K562 (cell line): ENCODE measurements around the gene DHX32. TPM values are rescaled to one million over a fixed set of nuclear protein-coding genes. Genes with fewer than 3 reads are reported as not detected.

Source experiments
- ATAC-seq: fragments of 200-7000 bp; cut with Tn5 transposase; 3 replicates; pipeline ENCODE4 v1.9.1; 2020; ENCODE audit warnings: moderate library complexity
- BruUV-seq: library from RNA; stranded (reverse); fragments of 400-500 nt; replicated peaks from 2 replicates; lab custom pipeline; 2021; lab: Mats Ljungman, UMichigan
- CTCF ChIA-PET: fragments of 300-600 bp; formaldehyde crosslinking; extraction: SDS; loops from one replicate; lab custom pipeline; 2021; ENCODE audit warnings: low intra/inter-chr PET ratio; lab: Yijun Ruan, JAX
- POLR2A ChIA-PET: fragments of 300-600, 350-650 bp; sonication (Branson Sonifier 250); formaldehyde crosslinking; extraction: SDS; loops from one replicate; lab custom pipeline; 2021; ENCODE audit warnings: antibody characterized with exemption, inconsistent platforms; lab: Yijun Ruan, JAX
- DNase-seq, 4 experiments: peaks; one replicate each; pipeline versions ENCODE4 v3.0.0 to v3.0.0-alpha.2; 2011 to 2018; ENCODE audit warnings: low spot score in 3 of 4, mixed read lengths in 3 of 4; ENCODE audit errors: extremely low read depth in 1 of 4
- FAIRE-seq: peaks from 2 replicates; lab custom pipeline; 2011; peaks lifted over from hg19 to GRCh38; lab: Jason Lieb, UNC
- H2AFZ ChIP-seq: 2 replicates; pipeline ENCODE4 v1.6.0; 2011; ENCODE audit warnings: low read depth, low read length, control low read depth, inconsistent platforms
- H3K27ac ChIP-seq: fragments of 200-600 bp; 3 replicates; pipeline ENCODE4 v1.8.0; 2011; ENCODE audit warnings: low read depth, mild to moderate bottlenecking, control low read depth, inconsistent platforms, low read length, moderate library complexity, mixed read lengths; ENCODE audit errors: extremely low read depth
- H3K27me3 ChIP-seq, 2 experiments: fragments of 300-600 bp in 1 of 2; 2 replicates in 1 of 2; 3 replicates in 1 of 2; pipeline versions ENCODE4 v1.6.0 to v1.8.0; 2011; ENCODE audit warnings: inconsistent platforms in 2 of 2, low read length in 2 of 2, mild to moderate bottlenecking in 1 of 2, mixed read lengths in 1 of 2, moderate library complexity in 1 of 2; ENCODE audit not compliant: control insufficient read depth in 2 of 2, insufficient read depth in 2 of 2
- H3K36me3 ChIP-seq: fragments of 300-600 bp; 3 replicates; pipeline ENCODE4 v1.8.0; 2011; ENCODE audit warnings: mild to moderate bottlenecking, low read length, inconsistent platforms; ENCODE audit not compliant: control insufficient read depth, insufficient read depth
- H3K4me1 ChIP-seq, 2 experiments: fragments of 200-600 bp in 1 of 2; replicated peaks in 1 of 2; 2 replicates in 1 of 2; 3 replicates in 1 of 2; pipeline versions ENCODE4 v1.5.1 to v1.8.0; 2011; ENCODE audit warnings: inconsistent platforms in 2 of 2, low read length in 2 of 2, mild to moderate bottlenecking in 1 of 2, mixed read lengths in 1 of 2, moderate library complexity in 1 of 2; ENCODE audit not compliant: control insufficient read depth in 2 of 2, insufficient read depth in 2 of 2
- H3K4me2 ChIP-seq: 2 replicates; pipeline ENCODE4 v1.6.1; 2011; ENCODE audit warnings: low read length, control low read depth, inconsistent platforms, mixed read lengths; ENCODE audit not compliant: insufficient read depth
- H3K4me3 ChIP-seq: fragments of 200-600 bp; sonication (generic), shearing (Covaris generic); 2 replicates; pipeline ENCODE4 v1.5.1; 2016; ENCODE audit warnings: control low read depth, inconsistent platforms
- H3K79me2 ChIP-seq: fragments of 200-600 bp; 3 replicates; pipeline ENCODE4 v1.8.0; 2011; ENCODE audit warnings: low read length, inconsistent platforms; ENCODE audit not compliant: control insufficient read depth, insufficient read depth
- H3K9ac ChIP-seq, 2 experiments: 2 replicates each; pipeline versions ENCODE4 v1.6.0 to v1.6.1; 2011; ENCODE audit warnings: low read depth in 2 of 2, low read length in 2 of 2, control low read depth in 1 of 2, inconsistent platforms in 1 of 2, mild to moderate bottlenecking in 1 of 2, mixed read lengths in 1 of 2; ENCODE audit not compliant: insufficient read depth in 1 of 2
- H3K9me1 ChIP-seq: one replicate; pipeline ENCODE4 v1.6.0; 2011; ENCODE audit warnings: inconsistent platforms, mild to moderate bottlenecking, low read length, moderate library complexity; ENCODE audit not compliant: control insufficient read depth, insufficient read depth
- H3K9me3 ChIP-seq: replicated peaks from 2 replicates; pipeline ENCODE4 v1.5.1; 2011; ENCODE audit warnings: low read depth, low read length, inconsistent platforms; ENCODE audit not compliant: control insufficient read depth, insufficient read depth
- H4K20me1 ChIP-seq: replicated peaks from 2 replicates; pipeline ENCODE4 v1.6.1; 2011; ENCODE audit warnings: low read length, inconsistent platforms, mixed read lengths; ENCODE audit not compliant: control insufficient read depth, insufficient read depth
- ETV6 ChIP-seq, 3 experiments: fragments of 150-350 bp in 1 of 3; sonication (generic) in 1 of 3; formaldehyde crosslinking in 1 of 3; IDR thresholded peaks; 2 replicates each; pipeline versions ENCODE4 v1.6.1 to v1.8.0; 2014 to 2022; ENCODE audit warnings: borderline replicate concordance in 2 of 3, low read depth in 2 of 3, antibody characterized with exemption in 1 of 3, low read length in 1 of 3, mild to moderate bottlenecking in 1 of 3, missing genetic modification reagents in 1 of 3
- PHTF2 ChIP-seq: fragments of 250-450 bp; sonication (Bioruptor Pico); IDR thresholded peaks from 2 replicates; pipeline ENCODE4 v1.5.0; 2021; ENCODE audit warnings: mild to moderate bottlenecking
- POLR3G ChIP-seq: IDR thresholded peaks from 2 replicates; pipeline ENCODE4 v1.6.1; 2011; ENCODE audit not compliant: insufficient read length, insufficient replicate concordance; ENCODE audit errors: extremely low read depth
- RBM17 ChIP-seq: fragments of 200-400 bp; formaldehyde crosslinking; IDR thresholded peaks from 2 replicates; pipeline ENCODE4 v1.6.1; 2017; ENCODE audit warnings: low read depth, mild to moderate bottlenecking, low read length, borderline replicate concordance
- RFX1 ChIP-seq: fragments of 450-650 bp; IDR thresholded peaks from 2 replicates; pipeline ENCODE4 v1.6.1; 2016; ENCODE audit warnings: mild to moderate bottlenecking, moderate library complexity
- TBL1XR1 ChIP-seq, 2 experiments: IDR thresholded peaks; 2 replicates each; pipeline ENCODE4 v1.6.1; 2012; ENCODE audit warnings: improper control_type of control experiment in 2 of 2, low read length in 2 of 2, mild to moderate bottlenecking in 1 of 2
- ZNF589 ChIP-seq: fragments of 200-800 bp; sonication (Bioruptor generic); IDR thresholded peaks from 2 replicates; pipeline ENCODE4 v1.6.1; 2016; ENCODE audit warnings: low read depth, missing genetic modification characterization, missing compliant biosample characterization
- WGBS: fragments of 100-300 bp; shearing (Covaris generic); methylation state at CpG from one replicate; pipeline ENCODE4 v1.1.6; 2016; ENCODE audit warnings: low coverage, mixed read lengths; ENCODE audit not compliant: insufficient coverage; ENCODE audit errors: missing lambda C conversion rate; 5-methylcytosine and 5-hydroxymethylcytosine counted together
- in situ Hi-C: fragments of 300-500 bp; cut with MboI; formaldehyde crosslinking; loops from 4 replicates; pipeline ENCODE4 v1.15.0; 2018; ENCODE audit warnings: inconsistent platforms, mixed read lengths
- intact Hi-C: fragments of 100-400 bp; cut with micrococcal nuclease; formaldehyde crosslinking; loops from 2 replicates; pipeline ENCODE4 v1.14.2; 2022
- polyA plus RNA-seq, 8 experiments: library from polyadenylated mRNA; depleted of rRNA in 4 of 8; stranded (reverse) in 5 of 8; unstranded in 3 of 8; fragments of >200 nt; fragmentation: Nextera tagmentation in 2 of 8; fragmentation: Illumina TruSeq in 1 of 8; extraction: Ambion mirVana in 2 of 8; extraction: Trizol in 1 of 8; gene quantifications; 2 replicates each; pipeline versions ENCODE4 v1.2.1 to v1.2.3, GENCODE V29; 2011 to 2014; ENCODE audit warnings: inconsistent platforms in 1 of 8, missing spikeins in 1 of 8
- total RNA-seq, 7 experiments: library from RNA; depleted of rRNA in 6 of 7; stranded (reverse); fragments of >200 nt in 6 of 7; fragmentation: Illumina TruSeq in 2 of 7; extraction: Trizol in 2 of 7; gene quantifications; 2 replicates each; pipeline versions ENCODE4 v1.2.1 to v1.2.3, GENCODE V29; 2011 to 2021; ENCODE audit warnings: low replicate concordance in 1 of 7
- TF ChIP-seq, protein P1 (sequence below): fragments of 450-650 bp; IDR thresholded peaks from 2 replicates; pipeline ENCODE4 v1.6.1; 2016; ENCODE audit warnings: mild to moderate bottlenecking
- TF ChIP-seq, protein P2 (sequence below): fragments of 450-650 bp; IDR thresholded peaks from 2 replicates; pipeline ENCODE4 v1.6.1; 2014; ENCODE audit warnings: low read depth, mild to moderate bottlenecking, moderate library complexity, borderline replicate concordance

DHX32 gene
- total and polyA plus RNA-seq, 9 of the 15 experiments (the other 6 are each of a cell fraction or from before 2014, with no cell fraction given) = 5.8 to 23.5 (median 17.5) TPM

DNA sequence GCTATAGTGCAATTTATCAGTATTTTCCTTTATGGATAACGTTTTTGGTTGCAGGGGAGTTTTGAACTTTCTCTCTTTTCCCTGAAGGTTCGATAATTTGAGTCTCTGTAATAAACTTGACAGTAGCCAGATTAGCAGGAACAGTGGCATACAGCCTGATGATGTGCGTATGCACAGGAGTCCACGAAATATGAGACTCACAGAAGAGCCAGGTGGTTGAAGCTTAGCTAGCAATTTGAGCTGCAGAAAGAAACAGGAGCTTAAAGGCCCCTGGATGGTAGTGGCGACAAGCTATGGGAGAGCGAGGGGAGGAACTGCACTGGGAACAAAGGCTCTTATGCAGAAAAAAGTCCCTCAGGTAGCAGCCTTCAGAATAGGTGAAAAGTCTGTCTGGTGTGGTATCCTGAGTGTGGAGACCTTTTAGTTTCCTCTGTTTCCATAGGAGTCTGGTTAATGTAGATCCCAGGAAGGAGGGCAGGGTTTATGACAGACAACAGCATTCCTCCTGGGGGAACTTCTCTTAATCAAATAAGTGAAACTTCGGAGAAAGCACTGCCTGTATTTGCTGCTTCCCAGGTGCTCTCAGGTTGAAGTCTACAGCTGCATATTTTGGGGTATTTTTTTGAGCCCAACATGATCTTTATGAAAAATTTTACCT lies 48.0 kb upstream of the DHX32 start:
- no peak for FAIRE-seq
- TF ChIP-seq RBM17 = no peak
- TF ChIP-seq TBL1XR1 (IDR thresholded peaks at IDR 0.05; ENCODE audit: low read length in 2 of 2) = no peak
- TF ChIP-seq PHTF2 = no peak
- TF ChIP-seq, protein P1, sequence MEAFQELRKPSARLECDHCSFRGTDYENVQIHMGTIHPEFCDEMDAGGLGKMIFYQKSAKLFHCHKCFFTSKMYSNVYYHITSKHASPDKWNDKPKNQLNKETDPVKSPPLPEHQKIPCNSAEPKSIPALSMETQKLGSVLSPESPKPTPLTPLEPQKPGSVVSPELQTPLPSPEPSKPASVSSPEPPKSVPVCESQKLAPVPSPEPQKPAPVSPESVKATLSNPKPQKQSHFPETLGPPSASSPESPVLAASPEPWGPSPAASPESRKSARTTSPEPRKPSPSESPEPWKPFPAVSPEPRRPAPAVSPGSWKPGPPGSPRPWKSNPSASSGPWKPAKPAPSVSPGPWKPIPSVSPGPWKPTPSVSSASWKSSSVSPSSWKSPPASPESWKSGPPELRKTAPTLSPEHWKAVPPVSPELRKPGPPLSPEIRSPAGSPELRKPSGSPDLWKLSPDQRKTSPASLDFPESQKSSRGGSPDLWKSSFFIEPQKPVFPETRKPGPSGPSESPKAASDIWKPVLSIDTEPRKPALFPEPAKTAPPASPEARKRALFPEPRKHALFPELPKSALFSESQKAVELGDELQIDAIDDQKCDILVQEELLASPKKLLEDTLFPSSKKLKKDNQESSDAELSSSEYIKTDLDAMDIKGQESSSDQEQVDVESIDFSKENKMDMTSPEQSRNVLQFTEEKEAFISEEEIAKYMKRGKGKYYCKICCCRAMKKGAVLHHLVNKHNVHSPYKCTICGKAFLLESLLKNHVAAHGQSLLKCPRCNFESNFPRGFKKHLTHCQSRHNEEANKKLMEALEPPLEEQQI = no peak
- TF ChIP-seq, protein P2, sequence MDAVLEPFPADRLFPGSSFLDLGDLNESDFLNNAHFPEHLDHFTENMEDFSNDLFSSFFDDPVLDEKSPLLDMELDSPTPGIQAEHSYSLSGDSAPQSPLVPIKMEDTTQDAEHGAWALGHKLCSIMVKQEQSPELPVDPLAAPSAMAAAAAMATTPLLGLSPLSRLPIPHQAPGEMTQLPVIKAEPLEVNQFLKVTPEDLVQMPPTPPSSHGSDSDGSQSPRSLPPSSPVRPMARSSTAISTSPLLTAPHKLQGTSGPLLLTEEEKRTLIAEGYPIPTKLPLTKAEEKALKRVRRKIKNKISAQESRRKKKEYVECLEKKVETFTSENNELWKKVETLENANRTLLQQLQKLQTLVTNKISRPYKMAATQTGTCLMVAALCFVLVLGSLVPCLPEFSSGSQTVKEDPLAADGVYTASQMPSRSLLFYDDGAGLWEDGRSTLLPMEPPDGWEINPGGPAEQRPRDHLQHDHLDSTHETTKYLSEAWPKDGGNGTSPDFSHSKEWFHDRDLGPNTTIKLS = no peak
- no peak for TF ChIP-seq RFX1
- no peak for TF ChIP-seq ETV6 (IDR thresholded peaks at IDR 0.05; ENCODE audit: borderline replicate concordance in 1 of 2, low read depth in 2 of 2, low read length in 1 of 2)
- TF ChIP-seq ETV6 (CRISPR knock-in tag; IDR thresholded peaks at IDR 0.05; ENCODE audit: borderline replicate concordance) = no peak
- TF ChIP-seq ZNF589 (CRISPR knock-in tag) = no peak
- TF ChIP-seq POLR3G = no peak
- TF ChIP-seq, all 486 proteins: peak for 0
- Histone ChIP-seq H3K4me1 (no peaks in the 10 kb centered on the region), H3K4me3 (no peak overlapping the region), H3K9me3 (no peaks in the 10 kb centered on the region), H4K20me1 (no peaks in the 10 kb centered on the region), H3K4me2 (no peak overlapping the region), H3K27me3 (no peaks in the 10 kb centered on the region; a peak in 1 of 5 replicates), H3K79me2 (no peaks in the 10 kb centered on the region), H3K9me1 (no peaks in the 10 kb centered on the region), H2AFZ (no peak overlapping the region), H3K9ac (no peak overlapping the region), H3K27ac (no peak overlapping the region), H3K36me3 (no peaks in the 10 kb centered on the region)
- BruUV-seq = no TSS peak
- ChIA-PET CTCF (no interaction called here), POLR2A (no interaction called here)
- 11% methylated on average over 7 of the region's 7 CpGs for WGBS
- intact Hi-C loops = no loop called here
- DNase-seq (no peak), ATAC-seq (no peak)
- in situ Hi-C loops = no loop called here
